GM19452 (cell line): ENCODE measurements around the gene CAMTA1.

Experiments
- ATAC-seq: cut with Tn5 transposase; IDR thresholded peaks from one replicate; pipeline ENCODE4 v1.9.1; 2021; ENCODE audit not compliant: unreplicated experiment

The CAMTA1 gene

DNA sequence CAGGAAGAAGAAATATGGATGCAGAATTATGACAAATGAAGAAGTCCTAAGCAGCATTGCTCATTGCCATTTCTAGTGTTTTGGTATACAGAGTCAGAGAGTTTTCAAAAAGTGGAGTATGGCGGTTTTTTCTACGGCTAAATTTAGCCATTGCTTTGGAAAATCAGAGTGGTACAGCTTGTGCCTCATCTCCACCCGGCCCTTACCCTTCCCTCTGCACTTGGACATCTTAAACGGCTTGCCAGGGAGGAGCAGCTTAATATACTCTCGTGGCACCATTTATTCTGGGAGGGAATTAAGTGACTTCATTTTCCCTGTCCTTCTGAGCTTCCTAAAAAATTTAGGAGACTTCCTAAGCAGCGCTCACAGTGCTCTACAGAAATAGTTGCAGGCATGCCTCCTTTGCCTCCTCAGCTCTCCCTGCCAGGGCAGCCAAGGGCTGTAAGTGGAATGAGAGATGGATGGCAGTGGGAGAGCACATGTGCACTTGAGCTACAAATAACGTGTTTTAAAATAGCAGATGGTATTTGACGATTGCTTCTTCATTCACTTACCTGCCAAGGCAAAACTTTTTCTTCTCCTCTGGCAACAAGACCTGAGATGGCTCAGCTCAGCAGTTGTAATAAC, 934.3 kb downstream of the CAMTA1 start:
- no peak for ATAC-seq

DNA sequence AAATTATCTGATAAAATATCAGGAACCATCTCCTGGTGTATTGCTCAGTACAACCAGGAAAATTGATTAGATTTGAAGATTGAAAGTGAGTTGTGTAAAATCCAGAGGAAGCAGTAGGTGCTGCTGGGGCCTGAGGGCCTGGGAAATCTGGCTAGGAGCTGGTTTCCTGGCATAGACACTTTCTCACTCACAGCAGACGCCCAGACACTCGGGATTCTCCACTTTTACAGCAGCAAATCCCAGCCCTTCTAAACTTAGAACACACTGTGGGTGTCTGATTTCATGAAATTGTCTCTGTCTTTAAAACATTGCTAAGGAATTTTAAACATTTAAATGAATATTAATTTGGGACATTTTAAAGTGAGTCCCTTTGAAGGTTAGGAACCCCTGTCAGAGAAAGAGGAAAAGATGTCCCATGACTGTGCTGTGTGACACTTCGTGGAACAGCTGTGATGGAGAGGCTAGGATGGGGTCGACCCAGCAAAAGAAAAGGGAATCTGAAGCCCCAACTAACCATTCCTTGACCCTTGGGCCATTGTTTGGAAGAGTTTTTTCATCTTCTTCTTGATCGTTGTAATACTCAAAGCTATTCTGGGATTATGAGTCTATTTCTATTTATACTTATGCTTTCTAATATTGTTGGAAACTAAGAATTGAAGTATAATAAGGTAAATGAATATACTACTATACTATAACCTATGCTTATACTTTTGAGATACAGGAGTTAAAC, 936.9 kb downstream of the CAMTA1 start:
- no peak for ATAC-seq

DNA sequence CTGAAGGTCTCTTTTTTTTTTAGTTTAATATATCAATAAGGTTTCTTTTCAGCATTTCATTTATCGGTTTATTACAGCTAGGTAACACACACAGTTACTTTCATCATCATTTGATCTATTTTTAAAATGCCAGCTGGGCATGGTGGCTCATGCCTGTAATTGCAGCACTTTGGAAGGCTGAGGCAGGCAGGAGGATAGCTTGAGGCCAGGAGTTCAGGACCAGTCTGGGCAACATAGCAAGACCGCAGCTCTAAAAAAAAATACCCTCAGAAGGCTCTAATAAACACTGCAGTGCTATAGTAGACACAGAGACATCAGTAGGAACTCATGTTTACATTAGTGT, 937.4 kb downstream of the CAMTA1 start:
- no peak for ATAC-seq

DNA sequence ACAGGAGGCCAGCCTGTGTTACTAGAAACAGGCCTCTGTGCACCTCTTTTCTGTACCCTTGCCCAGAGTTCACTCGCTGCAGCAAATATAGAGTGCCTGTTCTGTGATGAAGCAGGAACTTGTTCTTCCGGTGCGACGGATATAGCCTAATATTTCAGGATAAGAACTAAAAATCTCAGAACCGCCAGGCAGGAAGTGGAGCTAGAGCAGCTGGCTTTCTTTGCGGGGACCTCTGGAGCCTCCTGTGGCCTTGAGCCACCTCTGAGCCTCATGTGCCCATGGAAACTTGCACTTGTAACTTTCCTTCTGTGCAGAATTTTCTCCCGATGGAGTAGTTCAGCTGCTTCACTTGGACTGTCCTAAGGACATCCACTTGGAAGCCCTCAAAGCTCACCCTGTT, 941.4 kb downstream of the CAMTA1 start:
- no peak for ATAC-seq

DNA sequence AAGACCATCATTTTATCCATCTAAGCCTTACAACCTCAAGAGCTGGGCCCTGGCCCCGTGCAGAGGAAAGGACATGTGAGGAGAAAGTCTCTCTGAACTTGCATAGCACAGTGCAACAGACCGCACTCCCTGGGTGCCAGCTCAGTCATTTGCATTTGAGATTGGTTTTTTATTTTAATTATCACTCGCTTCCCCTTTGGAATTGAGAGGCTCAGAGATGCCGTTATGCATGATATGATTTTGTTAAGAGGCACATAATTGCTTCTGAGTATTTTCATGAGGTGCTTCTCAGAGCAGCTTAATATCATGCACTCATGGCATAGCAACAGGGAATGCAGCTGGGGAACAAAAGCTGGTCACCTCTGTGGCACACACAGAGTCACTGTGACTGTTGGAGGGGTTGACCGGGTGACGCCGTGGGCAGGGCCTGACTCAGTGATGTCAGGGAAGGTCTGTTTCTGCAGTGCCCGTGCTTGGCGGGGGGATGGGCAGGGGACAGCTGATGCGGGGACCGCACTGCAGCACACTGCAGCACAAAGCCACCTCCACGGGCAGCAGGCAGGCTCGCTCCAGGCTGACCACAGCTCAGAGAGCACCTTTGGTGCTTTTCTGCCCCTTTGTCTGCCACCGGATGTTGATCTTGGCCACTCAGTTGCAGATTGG, 942.7 kb downstream of the CAMTA1 start:
- ATAC-seq = no peak

DNA sequence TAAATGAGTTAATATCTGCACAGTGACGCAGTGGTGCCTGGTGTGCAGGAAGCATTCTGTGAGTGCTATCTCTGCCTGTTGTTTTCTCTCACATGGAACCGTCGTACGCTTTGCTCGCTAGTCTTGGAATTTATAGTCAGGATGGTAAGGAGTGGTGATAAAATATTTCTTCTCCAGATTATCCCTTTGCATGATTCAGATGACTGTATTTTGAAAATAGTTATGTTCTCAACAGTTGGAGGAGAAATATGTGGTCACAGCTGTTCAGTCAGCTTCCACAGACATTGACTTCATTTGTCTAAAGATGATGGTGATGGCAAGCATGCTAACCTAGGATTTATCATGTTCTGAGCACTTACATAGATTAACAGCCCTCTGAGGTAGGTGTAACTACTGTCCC, 944.5 kb downstream of the CAMTA1 start:
- no peak for ATAC-seq

DNA sequence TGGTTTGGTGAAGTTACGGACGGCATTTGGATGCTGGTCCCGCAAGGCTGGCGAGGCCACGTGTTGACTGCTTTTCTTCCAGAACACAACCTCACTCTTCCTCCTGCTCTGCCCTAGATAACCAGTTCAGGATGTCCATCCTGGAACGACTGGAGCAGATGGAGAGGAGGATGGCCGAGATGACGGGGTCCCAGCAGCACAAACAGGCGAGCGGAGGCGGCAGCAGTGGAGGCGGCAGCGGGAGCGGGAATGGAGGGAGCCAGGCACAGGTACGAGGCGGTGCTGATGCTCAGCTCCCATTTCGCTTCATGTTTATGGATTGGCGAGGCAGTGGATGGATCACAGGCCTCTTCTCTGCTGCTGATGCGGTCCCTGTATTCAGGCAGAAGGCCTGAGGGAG, 947.1 kb downstream of the CAMTA1 start:
- ATAC-seq = no peak

DNA sequence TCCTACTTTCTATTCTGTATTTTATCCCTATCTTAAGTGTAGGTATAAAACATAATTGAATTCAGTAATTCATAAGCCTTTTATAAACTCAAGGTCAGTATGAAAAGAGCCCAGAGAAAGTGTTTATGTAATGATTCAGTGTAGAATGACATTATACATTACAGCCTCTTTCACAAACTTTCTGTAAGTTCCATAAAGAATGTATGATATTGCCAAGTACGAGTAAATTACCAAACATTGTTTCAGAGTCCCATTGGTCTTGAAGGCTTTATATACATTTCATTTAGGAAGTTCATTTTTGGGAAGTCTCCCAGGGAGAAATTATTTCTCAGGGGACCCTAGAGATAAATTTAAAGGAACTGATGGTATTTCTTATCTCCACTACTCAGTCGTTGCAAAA, 948.0 kb downstream of the CAMTA1 start:
- ATAC-seq = no peak

DNA sequence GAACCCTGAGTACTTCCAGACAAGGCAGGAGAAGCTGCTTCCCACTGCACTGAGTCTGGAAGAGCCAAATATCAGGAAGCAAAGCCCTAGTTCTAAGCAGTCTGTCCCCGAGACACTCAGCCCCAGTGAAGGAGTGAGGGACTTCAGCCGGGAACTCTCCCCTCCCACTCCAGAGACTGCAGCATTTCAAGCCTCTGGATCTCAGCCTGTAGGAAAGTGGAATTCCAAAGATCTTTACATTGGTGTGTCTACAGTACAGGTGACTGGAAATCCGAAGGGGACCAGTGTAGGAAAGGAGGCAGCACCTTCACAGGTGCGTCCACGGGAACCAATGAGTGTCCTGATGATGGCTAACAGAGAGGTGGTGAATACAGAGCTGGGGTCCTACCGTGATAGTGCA, 952.8 kb downstream of the CAMTA1 start:
- ATAC-seq = no peak

DNA sequence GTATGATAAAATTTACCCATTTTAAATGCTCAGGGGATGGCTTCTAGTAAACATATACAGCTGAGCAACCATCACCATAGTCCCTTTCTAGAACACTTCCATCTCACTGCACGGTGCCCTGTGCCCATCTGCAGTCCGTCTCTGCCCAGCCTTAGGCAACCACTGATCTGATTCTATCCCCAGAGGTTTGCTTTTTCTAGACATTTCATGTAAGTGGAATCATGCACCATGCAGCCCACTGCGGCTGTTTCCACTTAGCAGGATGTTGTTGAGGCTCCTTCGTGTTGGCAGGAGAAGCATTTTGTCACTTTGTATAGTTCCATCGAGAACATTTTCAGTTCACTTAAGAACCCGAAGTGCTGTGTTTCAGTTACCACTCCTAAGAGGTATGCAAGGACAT, 958.1 kb downstream of the CAMTA1 start:
- no peak for ATAC-seq

DNA sequence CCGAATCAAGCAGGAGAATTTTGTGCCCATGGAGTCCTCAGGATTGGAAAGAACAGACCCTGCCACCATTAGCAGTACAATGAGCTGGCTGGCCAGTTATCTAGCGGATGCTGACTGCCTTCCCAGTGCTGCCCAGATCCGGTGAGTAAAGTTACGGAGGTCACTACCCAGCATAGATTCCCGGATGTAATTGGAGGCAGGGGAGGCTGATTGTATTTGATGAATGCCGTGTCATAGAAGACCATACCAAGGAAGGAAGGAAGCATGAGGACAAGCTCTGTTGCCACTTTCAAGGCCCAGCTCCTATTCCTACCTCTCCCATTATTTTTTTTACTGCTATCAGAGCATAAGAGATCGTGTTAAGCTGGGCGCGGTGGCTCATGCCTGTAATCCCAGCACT, 959.6 kb downstream of the CAMTA1 start:
- no peak for ATAC-seq

DNA sequence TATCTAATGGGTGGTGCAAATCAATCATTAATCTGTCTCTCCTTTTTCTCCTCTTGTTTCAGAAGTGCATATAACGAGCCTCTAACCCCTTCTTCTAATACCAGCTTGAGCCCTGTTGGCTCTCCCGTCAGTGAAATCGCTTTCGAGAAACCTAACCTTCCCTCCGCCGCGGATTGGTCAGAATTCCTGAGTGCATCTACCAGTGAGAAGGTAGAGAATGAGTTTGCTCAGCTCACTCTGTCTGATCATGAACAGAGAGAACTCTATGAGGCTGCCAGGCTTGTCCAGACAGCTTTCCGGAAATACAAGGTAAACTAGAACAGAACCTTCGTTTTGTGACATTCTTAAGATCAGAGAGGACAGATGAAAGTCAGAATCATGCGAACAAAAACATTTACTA, 960.5 kb downstream of the CAMTA1 start:
- no peak for ATAC-seq

DNA sequence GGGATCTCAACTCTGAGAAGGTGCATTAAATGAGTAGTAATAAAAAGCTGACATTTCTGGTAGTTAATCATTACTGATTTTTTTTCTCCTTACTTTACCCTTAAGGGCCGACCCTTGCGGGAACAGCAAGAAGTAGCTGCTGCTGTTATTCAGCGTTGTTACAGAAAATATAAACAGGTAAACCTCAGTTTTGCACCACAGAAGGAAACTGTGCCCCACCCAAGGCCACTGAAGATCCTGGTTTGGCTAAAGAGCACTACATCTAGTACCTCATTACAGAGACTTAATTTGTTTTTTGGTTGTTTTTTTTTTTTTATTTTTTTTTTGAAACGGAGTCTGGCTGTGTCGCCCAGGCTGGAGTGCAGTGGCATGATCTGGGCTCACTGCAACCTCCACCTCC, 962.4 kb downstream of the CAMTA1 start:
- no peak for ATAC-seq

DNA sequence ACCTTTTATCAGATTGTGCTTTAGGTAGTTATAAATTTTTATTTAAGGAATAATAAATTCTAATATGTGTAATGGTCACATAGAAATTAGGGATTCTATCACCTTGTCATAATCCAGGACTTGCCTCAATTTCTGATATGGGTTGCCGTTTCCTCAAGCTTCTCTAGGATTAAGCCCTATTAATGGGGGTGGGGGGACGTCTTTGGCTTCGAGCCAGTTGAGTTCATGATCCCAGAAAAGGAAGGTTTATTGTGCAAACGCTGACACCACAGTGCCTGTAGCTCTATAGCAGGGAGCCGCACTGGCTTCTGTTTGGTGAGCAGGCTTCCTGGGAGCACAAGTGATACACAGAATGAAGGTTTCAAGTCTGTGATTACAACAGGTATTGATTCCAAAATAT, 963.9 kb downstream of the CAMTA1 start:
- no peak for ATAC-seq

DNA sequence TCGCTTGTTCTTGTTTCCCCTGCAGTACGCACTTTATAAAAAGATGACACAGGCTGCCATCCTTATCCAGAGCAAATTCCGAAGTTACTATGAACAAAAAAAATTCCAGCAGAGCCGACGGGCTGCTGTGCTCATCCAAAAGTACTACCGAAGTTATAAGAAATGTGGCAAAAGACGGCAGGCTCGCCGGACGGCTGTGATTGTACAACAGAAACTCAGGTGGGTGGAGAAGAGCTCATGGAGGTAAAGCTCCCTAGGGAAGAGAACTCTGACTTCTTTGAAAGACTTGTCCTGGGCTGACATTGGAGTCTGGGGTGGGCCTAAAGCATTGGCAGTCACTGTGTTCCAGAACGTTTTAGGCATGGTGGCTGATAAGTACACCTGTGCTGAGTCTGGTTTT, 965.9 kb downstream of the CAMTA1 start:
- ATAC-seq = no peak

DNA sequence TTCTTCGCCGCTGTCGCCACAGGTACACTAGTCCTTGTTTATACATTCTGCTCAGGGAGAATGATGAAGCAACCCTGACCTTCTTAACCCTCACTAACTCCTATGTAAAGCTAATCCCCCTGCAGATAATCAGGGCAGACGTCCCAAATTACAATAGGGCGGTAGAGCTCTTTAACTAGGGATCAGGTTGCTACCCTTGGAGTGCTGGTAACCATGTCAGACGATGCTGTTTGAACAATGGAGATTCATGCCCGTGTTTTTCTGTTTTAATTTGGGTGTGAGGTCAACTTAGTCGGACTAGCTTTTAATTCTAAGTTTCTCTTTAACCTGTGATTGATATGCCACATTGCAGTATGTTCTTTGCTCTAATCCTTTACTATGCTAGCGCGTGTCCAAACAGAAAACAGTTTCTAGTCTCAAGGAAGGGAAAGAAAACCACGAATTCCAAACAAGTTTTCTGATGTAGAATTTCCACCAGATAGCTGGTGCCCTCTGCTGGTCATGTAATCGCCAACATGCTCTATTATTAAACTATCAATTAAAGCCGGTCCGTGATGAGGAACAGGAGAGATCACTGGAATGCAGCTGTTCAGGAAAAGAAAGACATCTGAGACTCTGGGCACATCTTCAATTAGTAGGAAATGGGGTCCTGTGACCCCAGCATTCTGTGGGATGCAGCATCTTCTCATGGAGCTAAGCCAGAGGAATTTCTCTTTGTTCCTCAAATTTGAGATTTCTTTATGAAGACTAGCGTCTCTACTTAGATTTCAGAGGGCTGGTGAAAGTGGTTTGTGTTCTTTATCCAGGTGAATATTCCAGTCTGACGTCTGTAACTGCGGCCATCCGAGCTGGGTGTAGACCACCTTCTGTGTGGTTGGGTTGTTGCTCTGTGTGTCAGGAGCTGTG, 967.5 kb downstream of the CAMTA1 start:
- no peak for ATAC-seq

DNA sequence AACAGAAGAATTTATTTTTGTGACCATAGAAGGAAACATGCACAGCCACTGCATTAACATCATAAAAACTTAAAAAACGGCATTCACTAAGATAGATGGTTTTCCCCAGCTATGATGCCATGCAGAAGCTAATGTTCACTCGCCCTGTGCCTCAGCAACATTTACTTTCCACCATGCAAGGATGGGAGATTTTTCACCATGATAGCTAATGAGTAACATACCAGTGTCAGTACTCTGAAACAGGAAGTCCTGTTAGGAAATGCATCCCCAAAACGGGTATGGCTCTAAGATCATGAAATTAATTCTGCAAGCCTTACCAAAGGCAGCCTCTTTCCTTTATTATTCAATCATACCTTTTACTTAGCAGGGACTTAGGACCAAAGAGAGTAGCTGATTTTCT, 968.4 kb downstream of the CAMTA1 start:
- ATAC-seq = no peak

DNA sequence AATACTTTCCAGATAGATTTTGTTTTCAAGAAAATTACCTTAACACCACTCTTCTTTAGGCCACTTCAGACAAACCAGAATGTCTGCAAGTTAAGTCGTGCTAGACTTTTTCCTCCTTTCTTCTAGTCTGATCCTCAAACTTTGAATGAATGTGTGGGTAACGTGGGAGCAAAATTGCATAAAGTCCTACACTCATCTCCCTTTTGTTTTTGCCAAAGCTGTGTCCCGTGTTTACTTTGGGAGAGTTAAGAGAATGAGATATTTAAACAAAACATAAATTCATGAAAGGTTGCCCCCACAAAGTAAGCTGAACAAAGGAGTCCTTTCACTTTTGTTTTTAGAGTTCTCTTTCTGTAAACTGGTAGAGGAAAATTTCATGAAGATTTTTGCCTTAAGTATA, 969.0 kb downstream of the CAMTA1 start:
- ATAC-seq = no peak

DNA sequence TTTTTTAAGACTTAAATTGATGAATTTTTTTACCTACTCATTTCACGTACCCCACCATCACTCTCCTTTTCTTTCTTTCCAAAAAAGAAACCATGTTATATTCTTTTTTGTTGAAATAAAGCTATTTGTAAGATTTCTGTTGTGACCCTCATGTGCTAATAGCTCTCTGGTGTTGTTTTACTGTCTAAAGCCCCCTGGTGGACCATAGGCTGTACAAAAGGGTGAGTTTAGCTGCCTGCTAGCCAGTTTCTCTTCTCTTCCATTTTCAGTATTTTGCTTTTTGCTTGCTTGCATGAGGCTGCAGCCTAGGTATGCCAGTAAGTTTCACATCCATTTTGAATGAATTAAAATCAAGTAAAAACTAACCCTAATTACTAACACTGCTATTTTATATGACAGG, 970.2 kb downstream of the CAMTA1 start:
- no peak for ATAC-seq

DNA sequence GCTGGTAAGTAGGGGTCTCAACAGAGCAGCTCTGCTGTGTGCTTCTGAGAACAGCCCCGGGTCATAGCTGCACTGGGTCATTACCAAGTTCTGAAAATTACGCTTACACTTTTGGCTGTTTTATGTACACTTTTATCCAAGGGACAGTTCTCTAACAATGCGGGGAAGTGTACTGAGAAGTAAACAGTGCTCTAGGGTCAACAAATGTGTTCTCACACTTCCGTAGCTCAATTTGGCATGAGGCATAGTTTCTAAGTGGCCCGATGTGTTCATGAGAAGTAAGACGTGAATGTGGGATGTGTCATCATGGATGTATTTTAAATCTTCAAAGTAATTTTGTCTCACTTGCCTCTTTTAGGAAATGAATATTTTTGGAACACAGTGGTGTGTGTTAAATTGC, 975.0 kb downstream of the CAMTA1 start:
- no peak for ATAC-seq

DNA sequence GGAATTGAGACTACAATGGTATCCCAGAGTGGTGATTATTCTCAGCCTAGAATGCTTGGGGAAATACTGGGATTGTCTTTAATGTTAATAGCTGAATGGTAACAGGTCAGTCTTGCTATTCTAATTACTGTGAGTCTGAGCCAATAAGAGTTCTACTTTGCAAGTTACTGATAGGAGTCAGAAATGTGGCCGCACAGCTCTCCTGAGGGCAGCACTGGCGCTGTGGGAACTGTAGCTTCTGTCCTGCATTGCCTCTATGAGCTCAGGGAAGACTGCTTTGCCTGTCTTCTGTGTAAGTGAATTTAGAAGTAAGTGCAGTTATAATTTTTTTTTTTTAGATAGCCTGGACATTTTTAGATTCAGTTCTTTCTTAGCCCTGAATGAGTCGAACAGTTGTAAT, 975.8 kb downstream of the CAMTA1 start:
- ATAC-seq = no peak

DNA sequence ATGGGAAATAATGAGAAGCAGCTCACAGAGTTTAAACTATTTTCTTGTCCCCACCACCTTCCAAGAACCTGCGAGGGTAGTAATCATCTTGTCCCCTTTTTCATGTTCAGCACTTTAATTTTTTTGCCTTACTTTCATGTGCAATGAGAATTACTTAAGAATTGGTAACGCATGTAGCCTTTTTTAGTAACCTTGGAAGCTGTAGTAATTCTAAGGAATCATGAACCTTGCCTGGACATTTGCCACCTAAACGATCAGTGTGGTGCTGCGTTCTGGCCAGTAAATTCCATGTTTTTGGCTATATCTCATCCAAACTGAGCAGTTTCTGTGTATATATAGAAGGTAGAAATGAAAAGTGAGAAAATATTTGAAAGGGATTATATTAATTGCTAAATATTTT, 981.9 kb downstream of the CAMTA1 start:
- ATAC-seq = no peak
